Measurements from ENCODE around the gene TTC9C. TPM values are rescaled to one million over a fixed set of nuclear protein-coding genes. Genes with fewer than 3 reads are reported as not detected.
A peak's percentile ranks its signal among the peaks of the same experiment; 100 is the strongest.
"Not testable (repeated sequence)": the region's sequence is repeated elsewhere in the genome, so short reads cannot be mapped to it uniquely, and the experiment has no call there.

TTC9C gene
- total and polyA plus RNA-seq, 5 donors = 11.7 to 18.4 (median 15.2) TPM

DNA sequence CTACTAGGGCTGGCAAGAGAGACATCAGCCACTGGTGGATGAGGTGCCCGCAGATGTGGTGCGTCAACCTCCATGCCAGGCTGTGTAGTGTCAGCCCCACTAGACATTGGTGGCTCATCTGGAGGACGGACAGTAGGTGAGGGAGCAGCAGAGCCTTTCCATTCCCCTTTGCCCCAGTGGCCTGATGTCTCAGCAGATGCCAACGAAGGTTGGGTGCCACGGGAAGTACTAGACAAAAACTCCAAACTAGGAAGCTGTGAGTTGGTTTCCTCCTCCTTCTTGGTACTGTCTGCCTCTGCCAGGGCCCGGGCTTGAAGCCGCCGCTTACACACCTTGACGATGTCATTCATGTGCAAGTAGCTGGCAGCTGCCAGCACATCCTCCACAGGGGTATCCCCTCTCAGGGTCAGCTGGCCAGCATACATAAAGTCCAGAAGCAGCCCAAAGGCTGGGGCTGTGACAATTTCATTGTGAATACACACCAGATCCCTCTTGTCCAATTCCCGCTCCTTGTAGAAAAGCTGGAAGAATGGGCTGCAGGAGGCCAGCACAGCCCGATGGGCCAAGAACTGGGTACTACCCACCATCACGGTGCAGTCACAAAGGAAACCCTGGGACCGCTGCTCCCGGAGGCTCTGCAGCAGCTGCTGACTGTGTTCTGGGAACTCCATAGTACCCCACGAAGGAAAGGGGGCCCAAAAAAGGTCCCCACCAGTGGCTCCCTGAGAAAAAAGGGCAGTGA lies 24.9 kb downstream of the TTC9C start:
- intact Hi-C loops (cut with DNase I) = no loop called here
- ATAC-seq (no peak), DNase-seq (peak in 1 of 3 donors; percentile 59)
- H3K4me1 ChIP-seq (ENCODE audit: control insufficient read depth, insufficient read depth, low read length) = peaks cover 5% of the 10 kb centered on the region
- peak overlapping the region; percentile 74 for H3K4me3 ChIP-seq (ENCODE audit: low read length)
- H3K9me3 ChIP-seq (ENCODE audit: control insufficient read depth, low read length) = no peaks in the 10 kb centered on the region
- H3K27me3 ChIP-seq (ENCODE audit: control insufficient read depth, insufficient read depth) = no peaks in the 10 kb centered on the region
- WGBS = 80% methylated on average over 15 of the region's 15 CpGs
- H3K27ac ChIP-seq (ENCODE audit: low read length) = peak overlapping the region; percentile 83

DNA sequence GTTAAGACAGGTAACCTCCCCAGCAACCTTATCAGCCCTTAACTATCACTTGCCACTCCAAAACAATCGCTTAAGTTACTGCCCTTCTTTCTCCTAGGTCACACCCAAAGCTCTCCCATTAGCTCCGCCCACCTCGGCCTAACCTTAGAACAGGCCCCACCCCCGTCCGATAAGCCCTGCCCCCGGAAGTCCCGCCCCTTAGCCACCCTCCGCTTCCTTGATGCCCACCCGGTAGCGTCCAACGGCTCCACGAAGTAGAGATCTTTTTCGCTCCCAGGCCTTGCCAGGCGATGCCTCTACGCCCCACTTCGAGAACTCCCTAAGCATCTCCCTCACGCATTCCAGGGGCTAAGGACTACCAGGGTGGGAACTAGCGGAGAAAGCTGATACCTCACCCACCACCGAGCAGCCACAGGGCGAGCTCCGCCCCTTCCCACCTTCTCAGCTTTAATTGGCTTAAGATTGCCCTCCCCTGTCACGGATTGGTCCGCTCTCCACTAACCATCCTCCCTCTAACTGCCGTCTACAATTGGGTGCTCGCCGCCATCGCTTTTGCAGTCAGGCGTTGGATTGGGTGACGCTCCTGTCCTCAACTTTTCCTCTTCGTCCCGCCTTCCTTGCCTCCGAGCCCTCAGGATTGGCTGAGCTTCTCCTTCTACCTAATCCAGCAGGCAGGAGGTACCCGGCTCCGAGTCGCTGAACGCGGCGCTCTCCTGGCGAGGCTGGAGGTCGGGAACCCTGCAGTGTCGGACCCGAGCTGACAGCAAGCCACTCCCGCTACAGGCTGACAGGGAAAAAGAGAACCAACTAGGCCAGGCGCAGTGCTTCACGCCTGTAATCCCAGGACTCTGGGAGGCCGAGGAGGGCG lies 25.7 kb downstream of the TTC9C start, which contains the start of gene ZBTB3:
Gene ZBTB3, minus strand, starts transcription at position 425 of the 868 bp plus-strand sequence. CDS start 496 bp downstream, outside the sequence.
- WGBS = under 1% methylated on average over 47 of the region's 47 CpGs
- Histone ChIP-seq H3K4me1 (ENCODE audit: control insufficient read depth, insufficient read depth, low read length) (peaks cover 5% of the 10 kb centered on the region), H3K9me3 (ENCODE audit: control insufficient read depth, low read length) (no peaks in the 10 kb centered on the region), H3K27ac (ENCODE audit: low read length) (peak within 1 kb of the TSS; percentile 98), H3K4me3 (ENCODE audit: low read length) (peak within 1 kb of the TSS; percentile 74), H3K27me3 (ENCODE audit: control insufficient read depth, insufficient read depth) (no peaks in the 10 kb centered on the region)
- peak; percentile 98 for ATAC-seq
- DNase-seq = peak; percentile 97 to 98 (median 97)
- intact Hi-C loops (cut with DNase I) = no loop called here

DNA sequence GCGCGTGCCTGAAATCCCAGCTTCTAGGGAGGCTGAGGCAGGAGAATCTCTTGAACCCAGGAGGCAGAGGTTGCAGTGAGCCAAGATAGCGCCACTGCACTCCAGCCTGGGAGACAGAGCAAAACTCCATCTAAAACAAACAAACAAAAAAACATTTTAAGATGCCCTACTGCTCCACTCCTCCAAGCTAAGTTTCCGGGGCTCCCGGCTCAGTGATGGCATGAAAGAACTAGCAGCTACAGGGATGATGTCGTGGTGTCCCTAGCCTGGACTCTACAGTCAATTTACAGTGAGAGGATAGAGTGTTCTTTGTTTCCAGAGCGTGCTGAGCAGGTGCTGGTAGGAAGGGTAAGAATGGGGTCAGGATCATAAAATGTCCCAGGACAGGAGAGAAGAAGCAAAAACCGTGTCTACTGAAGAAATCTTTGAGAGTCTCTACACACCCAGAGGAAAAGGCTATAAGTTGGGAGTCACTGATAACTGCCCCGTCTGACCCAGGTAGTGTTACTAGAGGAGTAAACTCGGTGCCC lies 26.9 kb downstream of the TTC9C start:
- Histone ChIP-seq H3K27ac (ENCODE audit: low read length) (no peak overlapping the region), H3K4me1 (ENCODE audit: control insufficient read depth, insufficient read depth, low read length) (peaks cover 5% of the 10 kb centered on the region), H3K27me3 (ENCODE audit: control insufficient read depth, insufficient read depth) (no peaks in the 10 kb centered on the region), H3K4me3 (ENCODE audit: low read length) (no peak overlapping the region), H3K9me3 (ENCODE audit: control insufficient read depth, low read length) (no peaks in the 10 kb centered on the region)
- DNase-seq = peak in 1 of 3 donors; percentile 49
- intact Hi-C loops (cut with DNase I) = no loop called here
- ATAC-seq = no peak
- WGBS = 81% methylated on average over 10 of the region's 10 CpGs

DNA sequence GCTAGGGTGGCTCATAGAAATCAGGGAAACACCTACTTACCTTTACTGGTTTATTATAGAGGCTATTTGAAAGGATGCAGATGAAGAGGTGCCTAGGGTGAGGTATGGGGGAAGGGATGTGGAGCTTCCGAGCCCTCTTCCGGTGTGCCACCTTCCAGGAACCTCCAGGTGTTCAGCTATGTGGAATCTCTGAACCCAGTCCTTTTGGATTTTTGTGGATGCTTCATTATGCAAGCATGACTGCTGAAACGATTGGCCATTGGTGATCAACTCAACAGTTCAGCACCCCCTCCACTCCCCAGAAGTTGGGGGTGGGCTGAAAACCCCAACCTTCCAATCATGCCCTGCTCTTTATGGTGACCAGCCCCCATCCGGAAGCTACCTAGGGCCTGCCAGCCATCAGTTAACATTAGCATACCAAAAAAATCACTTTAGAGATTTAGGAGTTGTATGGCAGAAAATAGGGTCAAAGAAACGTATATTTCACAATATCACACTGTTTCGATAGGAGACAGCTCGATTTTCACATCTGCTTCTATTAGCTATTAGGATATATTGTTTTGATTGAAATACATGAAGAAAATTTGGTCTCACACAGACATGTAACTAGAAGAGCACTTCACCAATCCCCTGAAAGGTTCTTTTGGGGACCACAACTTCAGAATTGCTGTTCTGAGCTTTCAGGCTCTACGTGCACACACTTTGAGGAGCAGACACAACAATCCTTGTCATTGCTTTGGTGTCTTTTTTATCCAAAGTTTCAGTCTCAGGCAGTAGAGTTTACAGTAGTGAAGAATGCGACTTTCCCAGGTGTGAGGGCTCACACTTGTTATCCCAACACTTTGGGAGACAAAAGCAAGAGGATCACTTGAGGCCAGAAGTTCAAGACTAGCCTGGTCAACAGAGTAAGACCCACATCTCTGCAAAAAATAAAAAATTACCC lies 29.8 kb downstream of the TTC9C start:
- Histone ChIP-seq H3K27me3 (ENCODE audit: control insufficient read depth, insufficient read depth) (no peaks in the 10 kb centered on the region), H3K4me3 (ENCODE audit: low read length) (no peak overlapping the region), H3K27ac (ENCODE audit: low read length) (no peak overlapping the region), H3K4me1 (ENCODE audit: control insufficient read depth, insufficient read depth, low read length) (peaks cover 7% of the 10 kb centered on the region), H3K9me3 (ENCODE audit: control insufficient read depth, low read length) (no peaks in the 10 kb centered on the region)
- 56% methylated on average over 9 of the region's 9 CpGs for WGBS
- DNase-seq = no peak
- intact Hi-C loops (cut with DNase I) = no loop called here
- no peak for ATAC-seq

DNA sequence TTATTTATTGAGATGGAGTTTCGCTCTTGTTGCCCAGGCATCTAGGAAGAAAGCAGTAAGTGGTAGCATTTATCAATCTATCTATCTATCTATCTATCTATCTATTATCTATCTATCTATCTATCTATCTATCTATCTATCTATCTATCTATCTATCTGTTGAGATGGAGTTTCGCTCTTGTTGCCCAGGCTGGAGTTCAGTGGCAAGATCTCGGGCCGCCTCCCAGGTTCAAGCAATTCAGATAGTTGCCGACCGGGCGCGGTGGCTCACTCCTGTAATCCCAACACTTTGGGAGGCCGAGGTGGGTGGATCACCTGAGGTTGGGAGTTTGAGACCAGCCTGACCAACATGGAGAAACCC lies 32.6 kb downstream of the TTC9C start:
- DNase-seq; H3K4me3 ChIP-seq (ENCODE audit: low read length); H3K27ac ChIP-seq (ENCODE audit: low read length); ATAC-seq; H3K4me1 ChIP-seq (ENCODE audit: control insufficient read depth, insufficient read depth, low read length); H3K27me3 ChIP-seq (ENCODE audit: control insufficient read depth, insufficient read depth); H3K9me3 ChIP-seq (ENCODE audit: control insufficient read depth, low read length); intact Hi-C loops (cut with DNase I): not testable (repeated sequence)
- 44% methylated on average over 9 of the region's 9 CpGs for WGBS

DNA sequence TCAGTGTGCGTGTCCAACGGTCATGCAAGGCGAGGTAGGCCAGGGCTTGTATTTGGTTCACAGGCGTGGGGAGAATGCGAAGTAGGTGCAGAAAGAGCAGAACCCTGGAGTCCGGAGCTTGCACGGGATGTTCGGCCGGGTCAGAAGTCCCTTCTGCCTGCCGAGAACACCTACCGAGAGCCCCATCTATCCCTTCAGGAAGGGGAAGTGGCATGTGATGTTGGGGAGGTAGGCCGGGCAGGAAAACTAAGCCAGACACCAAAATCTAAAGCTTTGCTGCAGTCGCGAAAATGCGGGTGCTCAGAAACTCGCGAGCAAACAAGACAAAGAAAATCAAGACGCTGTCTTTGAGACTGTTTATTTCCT lies 42.5 kb downstream of the TTC9C start:
- under 1% methylated on average over 18 of the region's 18 CpGs for WGBS
- Histone ChIP-seq H3K4me3 (ENCODE audit: low read length) (peak overlapping the region; percentile 64), H3K9me3 (ENCODE audit: control insufficient read depth, low read length) (no peaks in the 10 kb centered on the region), H3K27me3 (ENCODE audit: control insufficient read depth, insufficient read depth) (no peaks in the 10 kb centered on the region), H3K27ac (ENCODE audit: low read length) (peak overlapping the region; percentile 82), H3K4me1 (ENCODE audit: control insufficient read depth, insufficient read depth, low read length) (no peaks in the 10 kb centered on the region)
- ATAC-seq (peak; percentile 12 to 26), DNase-seq (peak in 1 of 3 donors; percentile 64)
- intact Hi-C loops (cut with DNase I) = no loop called here

DNA sequence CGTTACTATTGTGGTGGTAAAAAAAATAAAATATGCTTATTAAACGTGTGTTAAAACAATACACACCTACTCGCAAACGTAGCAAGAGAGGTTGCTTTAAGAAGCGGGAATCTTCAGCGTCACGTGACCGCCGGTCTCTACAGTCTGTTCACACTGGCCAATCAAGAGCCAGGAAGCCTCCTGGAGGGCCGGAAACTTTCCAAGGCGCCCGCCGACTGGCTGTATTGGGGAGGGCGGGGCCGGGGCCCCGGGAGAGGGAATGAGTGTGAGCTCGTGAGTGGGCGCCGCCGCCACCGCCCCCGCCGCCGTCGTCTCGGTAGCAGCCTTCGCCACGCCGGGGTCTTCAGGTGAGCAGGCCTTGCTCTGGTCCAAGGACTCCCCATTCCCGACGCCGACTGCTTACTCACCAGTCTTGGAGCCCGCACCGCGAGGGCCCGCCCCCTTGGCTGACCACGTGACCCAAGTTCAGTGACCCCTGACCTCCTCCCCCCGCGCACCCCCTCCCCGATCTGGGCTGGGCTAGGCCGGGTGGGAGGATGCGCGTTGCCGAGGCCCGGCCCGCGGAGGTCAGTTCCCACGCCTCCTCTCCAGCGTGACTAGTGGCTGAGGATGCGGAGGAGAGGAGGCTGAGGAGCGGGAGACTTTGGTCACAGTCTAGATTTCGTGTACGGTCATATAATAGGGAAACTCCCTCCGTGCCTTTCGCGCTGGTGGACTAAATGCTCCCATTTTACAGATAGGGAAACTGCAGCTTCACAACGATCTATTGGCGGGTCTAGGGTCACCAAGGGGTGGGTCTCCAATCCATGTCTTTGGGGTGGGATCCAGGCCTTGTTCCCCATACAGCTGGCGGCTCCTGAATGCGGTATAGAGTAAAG lies 43.1 kb downstream of the TTC9C start, which contains the start of gene TAF6L:
Gene TAF6L, plus strand, starts transcription at position 253 of the 878 bp plus-strand sequence. CDS start 4,388 bp downstream, outside the sequence.
- Histone ChIP-seq H3K4me1 (ENCODE audit: control insufficient read depth, insufficient read depth, low read length) (no peaks in the 10 kb centered on the region), H3K9me3 (ENCODE audit: control insufficient read depth, low read length) (no peaks in the 10 kb centered on the region), H3K4me3 (ENCODE audit: low read length) (peak within 1 kb of the TSS; percentile 64), H3K27me3 (ENCODE audit: control insufficient read depth, insufficient read depth) (no peaks in the 10 kb centered on the region), H3K27ac (ENCODE audit: low read length) (peak within 1 kb of the TSS; percentile 96)
- intact Hi-C loops (cut with DNase I) = no loop called here
- ATAC-seq (peak; percentile 98 to 99), DNase-seq (peak; percentile 99 to 100 (median 99))
- WGBS = 2% methylated on average over 60 of the region's 60 CpGs

DNA sequence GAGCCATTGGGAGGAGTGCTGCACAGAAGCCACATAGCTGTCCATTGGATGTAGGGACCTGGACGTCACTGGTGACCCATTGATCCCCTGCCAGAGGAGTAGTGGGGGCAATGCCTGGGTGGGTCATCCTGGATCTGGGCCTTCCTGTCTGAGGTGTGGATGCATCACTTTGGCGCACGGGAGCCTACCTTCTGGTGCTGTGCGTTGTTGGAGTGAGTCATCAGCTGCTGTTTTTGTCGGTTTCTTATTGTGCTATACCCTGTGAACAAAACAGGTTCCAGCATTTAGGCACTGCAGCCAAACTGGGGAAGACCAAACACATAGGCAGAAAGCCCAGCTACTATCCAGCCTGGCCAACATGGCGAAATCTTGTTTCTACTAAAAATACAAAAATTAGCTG lies 46.1 kb downstream of the TTC9C start:
- no peak overlapping the region for H3K4me3 ChIP-seq (ENCODE audit: low read length)
- H3K9me3 ChIP-seq (ENCODE audit: control insufficient read depth, low read length) = no peaks in the 10 kb centered on the region
- H3K27ac ChIP-seq (ENCODE audit: low read length) = no peak overlapping the region
- DNase-seq = peak in 1 of 3 donors; percentile 44
- no peak for ATAC-seq
- no peaks in the 10 kb centered on the region for H3K4me1 ChIP-seq (ENCODE audit: control insufficient read depth, insufficient read depth, low read length)
- WGBS = 87% methylated on average over 6 of the region's 6 CpGs
- no peaks in the 10 kb centered on the region for H3K27me3 ChIP-seq (ENCODE audit: control insufficient read depth, insufficient read depth)
- intact Hi-C loops (cut with DNase I) = no loop called here

DNA sequence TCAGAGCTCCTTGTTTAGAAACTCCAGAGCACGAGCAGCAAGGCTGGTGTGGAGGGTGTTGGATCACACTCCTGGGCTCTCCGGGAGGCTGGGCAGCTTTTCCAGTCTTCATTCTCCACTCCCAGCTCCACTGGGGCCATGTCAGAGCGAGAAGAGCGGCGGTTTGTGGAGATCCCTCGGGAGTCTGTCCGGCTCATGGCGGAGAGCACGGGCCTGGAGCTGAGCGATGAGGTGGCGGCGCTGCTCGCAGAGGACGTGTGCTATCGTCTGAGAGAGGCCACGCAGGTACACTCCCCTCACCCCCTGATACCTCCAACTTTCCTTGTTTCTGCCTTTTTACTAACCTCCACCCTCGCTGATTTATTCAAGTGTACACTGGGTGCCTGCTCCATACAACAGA lies 47.4 kb downstream of the TTC9C start:
- intact Hi-C loops (cut with DNase I) = no loop called here
- Histone ChIP-seq H3K27ac (ENCODE audit: low read length) (no peak overlapping the region), H3K4me1 (ENCODE audit: control insufficient read depth, insufficient read depth, low read length) (no peaks in the 10 kb centered on the region), H3K4me3 (ENCODE audit: low read length) (no peak overlapping the region), H3K9me3 (ENCODE audit: control insufficient read depth, low read length) (no peaks in the 10 kb centered on the region), H3K27me3 (ENCODE audit: control insufficient read depth, insufficient read depth) (no peaks in the 10 kb centered on the region)
- ATAC-seq (no peak), DNase-seq (peak in 1 of 3 donors; percentile 33)
- 88% methylated on average over 17 of the region's 17 CpGs for WGBS
